Osteoblast (primary cell): Measurements from ENCODE around the gene LRMDA. TPM values are rescaled to one million over a fixed set of nuclear protein-coding genes. Genes with fewer than 3 reads are reported as not detected.

Experiments used
- DNase-seq: peaks from one replicate; pipeline ENCODE4 v3.0.0; 2011; ENCODE audit warnings: low spot score, mixed read lengths; ENCODE audit not compliant: insufficient read length; ENCODE audit errors: missing footprints
- H2AFZ ChIP-seq: 2 replicates; pipeline ENCODE4 v1.6.0; 2011; ENCODE audit warnings: mild to moderate bottlenecking, low read length
- H3K27ac ChIP-seq: 2 replicates; pipeline ENCODE4 v1.5.1; 2011; ENCODE audit warnings: mild to moderate bottlenecking, low read depth, low read length, moderate library complexity
- H3K27me3 ChIP-seq: 2 replicates; pipeline ENCODE4 v1.6.0; 2012; ENCODE audit warnings: mild to moderate bottlenecking, control low read depth, inconsistent platforms, low read length, moderate library complexity; ENCODE audit not compliant: insufficient read depth
- H3K36me3 ChIP-seq: 2 replicates; pipeline ENCODE4 v1.5.1; 2011; ENCODE audit warnings: mild to moderate bottlenecking, low read length, control low read depth, moderate library complexity; ENCODE audit not compliant: insufficient read depth
- H3K4me1 ChIP-seq: 2 replicates; pipeline ENCODE4 v1.5.1; 2011; ENCODE audit warnings: mild to moderate bottlenecking, low read length, control low read depth, moderate library complexity; ENCODE audit not compliant: insufficient read depth
- H3K4me2 ChIP-seq: 2 replicates; pipeline ENCODE4 v1.6.0; 2011; ENCODE audit warnings: mild to moderate bottlenecking, low read length; ENCODE audit not compliant: insufficient read depth
- H3K4me3 ChIP-seq: fragments of 200-600 bp; sonication (generic); 3 replicates; pipeline ENCODE4 v1.5.1; 2012; ENCODE audit warnings: mild to moderate bottlenecking, low read length, inconsistent platforms; ENCODE audit not compliant: insufficient read depth
- H3K79me2 ChIP-seq: 2 replicates; pipeline ENCODE4 v1.6.0; 2012; ENCODE audit warnings: mild to moderate bottlenecking, low read length, control low read depth, inconsistent platforms; ENCODE audit not compliant: insufficient read depth
- H3K9me3 ChIP-seq: 2 replicates; pipeline ENCODE4 v1.5.1; 2011; ENCODE audit warnings: low read depth, low read length, control low read depth
- H4K20me1 ChIP-seq: 2 replicates; pipeline ENCODE4 v1.6.0; 2012; ENCODE audit warnings: mild to moderate bottlenecking, low read length, control low read depth; ENCODE audit not compliant: insufficient read depth
- total RNA-seq: library from RNA; depleted of rRNA; stranded (reverse); fragments of >200 nt; gene quantifications from 2 replicates; pipeline ENCODE4 v1.2.3, GENCODE V29; 2012
- TF ChIP-seq, protein P1 (sequence below): IDR thresholded peaks from 2 replicates; pipeline ENCODE4 v1.5.1; 2011; ENCODE audit warnings: mild to moderate bottlenecking, low read depth, low read length, moderate library complexity; ENCODE audit errors: extremely low read depth

LRMDA gene
- total RNA-seq, 1 donor = 18.5 TPM

DNA sequence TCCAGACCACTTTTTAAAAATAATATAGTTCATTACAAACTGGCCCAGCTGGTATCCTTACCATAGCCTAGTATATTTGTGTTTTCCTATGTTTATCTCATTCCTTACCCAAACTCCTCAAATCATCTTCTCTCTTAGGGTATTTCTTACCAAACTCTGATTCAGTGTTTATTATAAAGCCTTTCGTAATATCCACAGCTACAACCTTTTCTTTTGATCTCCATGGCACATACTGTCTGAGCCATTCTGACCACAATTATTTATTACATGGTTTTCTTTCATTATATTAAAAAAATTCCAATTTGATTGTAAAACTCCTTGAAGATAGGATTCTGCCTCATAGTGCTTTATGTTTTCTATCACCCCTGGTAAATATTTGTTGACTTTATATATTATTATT, 94.2 kb downstream of the LRMDA start:
- Histone ChIP-seq H3K4me3 (no peak overlapping the region), H4K20me1 (no peaks in the 10 kb centered on the region), H3K27me3 (no peaks in the 10 kb centered on the region), H3K4me1 (peaks cover 6% of the 10 kb centered on the region), H3K79me2 (no peaks in the 10 kb centered on the region), H3K4me2 (no peak overlapping the region), H3K36me3 (no peaks in the 10 kb centered on the region), H3K9me3 (no peaks in the 10 kb centered on the region), H3K27ac (no peak overlapping the region), H2AFZ (no peak overlapping the region)
- TF ChIP-seq, protein P1, sequence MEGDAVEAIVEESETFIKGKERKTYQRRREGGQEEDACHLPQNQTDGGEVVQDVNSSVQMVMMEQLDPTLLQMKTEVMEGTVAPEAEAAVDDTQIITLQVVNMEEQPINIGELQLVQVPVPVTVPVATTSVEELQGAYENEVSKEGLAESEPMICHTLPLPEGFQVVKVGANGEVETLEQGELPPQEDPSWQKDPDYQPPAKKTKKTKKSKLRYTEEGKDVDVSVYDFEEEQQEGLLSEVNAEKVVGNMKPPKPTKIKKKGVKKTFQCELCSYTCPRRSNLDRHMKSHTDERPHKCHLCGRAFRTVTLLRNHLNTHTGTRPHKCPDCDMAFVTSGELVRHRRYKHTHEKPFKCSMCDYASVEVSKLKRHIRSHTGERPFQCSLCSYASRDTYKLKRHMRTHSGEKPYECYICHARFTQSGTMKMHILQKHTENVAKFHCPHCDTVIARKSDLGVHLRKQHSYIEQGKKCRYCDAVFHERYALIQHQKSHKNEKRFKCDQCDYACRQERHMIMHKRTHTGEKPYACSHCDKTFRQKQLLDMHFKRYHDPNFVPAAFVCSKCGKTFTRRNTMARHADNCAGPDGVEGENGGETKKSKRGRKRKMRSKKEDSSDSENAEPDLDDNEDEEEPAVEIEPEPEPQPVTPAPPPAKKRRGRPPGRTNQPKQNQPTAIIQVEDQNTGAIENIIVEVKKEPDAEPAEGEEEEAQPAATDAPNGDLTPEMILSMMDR = no peak
- no peak for DNase-seq

GRCh38 chr10:75527542-75527941, 96.1 kb downstream of the LRMDA start:
- DNase-seq = no peak
- no peak overlapping the region for H3K4me2 ChIP-seq
- H4K20me1 ChIP-seq = no peaks in the 10 kb centered on the region
- H3K4me1 ChIP-seq = peaks cover 25% of the 10 kb centered on the region
- H2AFZ ChIP-seq = no peak overlapping the region
- no peaks in the 10 kb centered on the region for H3K27me3 ChIP-seq
- H3K79me2 ChIP-seq = no peaks in the 10 kb centered on the region
- no peak overlapping the region for H3K27ac ChIP-seq
- no peaks in the 10 kb centered on the region for H3K36me3 ChIP-seq
- no peaks in the 10 kb centered on the region for H3K9me3 ChIP-seq
- H3K4me3 ChIP-seq = no peak overlapping the region
- TF ChIP-seq, protein P1 = no peak

DNA sequence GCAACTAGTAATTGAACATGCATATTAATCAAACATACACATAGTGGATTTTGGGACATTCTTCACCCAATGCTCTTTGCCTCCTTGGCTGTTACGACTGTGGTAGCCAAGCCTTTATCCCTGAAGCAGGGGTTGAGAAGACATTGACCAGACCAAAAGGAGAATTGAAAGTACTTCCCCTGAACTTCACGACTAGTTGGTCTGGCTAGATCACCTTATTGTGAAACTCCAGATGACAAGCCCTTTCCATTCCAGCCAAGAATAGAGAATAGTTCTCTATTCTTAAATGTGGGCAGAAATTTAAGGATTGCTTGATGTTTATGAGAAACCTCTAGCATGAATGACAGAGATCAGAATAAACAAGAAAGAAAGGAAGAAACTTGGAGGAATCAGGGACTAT, 97.0 kb downstream of the LRMDA start:
- Histone ChIP-seq H3K4me2 (no peak overlapping the region), H3K79me2 (no peaks in the 10 kb centered on the region), H3K27ac (no peak overlapping the region), H3K4me1 (peaks cover 29% of the 10 kb centered on the region), H4K20me1 (no peaks in the 10 kb centered on the region), H3K36me3 (no peaks in the 10 kb centered on the region), H3K9me3 (no peaks in the 10 kb centered on the region), H3K4me3 (no peak overlapping the region), H2AFZ (no peak overlapping the region), H3K27me3 (no peaks in the 10 kb centered on the region)
- TF ChIP-seq, protein P1 = no peak
- DNase-seq = no peak

DNA sequence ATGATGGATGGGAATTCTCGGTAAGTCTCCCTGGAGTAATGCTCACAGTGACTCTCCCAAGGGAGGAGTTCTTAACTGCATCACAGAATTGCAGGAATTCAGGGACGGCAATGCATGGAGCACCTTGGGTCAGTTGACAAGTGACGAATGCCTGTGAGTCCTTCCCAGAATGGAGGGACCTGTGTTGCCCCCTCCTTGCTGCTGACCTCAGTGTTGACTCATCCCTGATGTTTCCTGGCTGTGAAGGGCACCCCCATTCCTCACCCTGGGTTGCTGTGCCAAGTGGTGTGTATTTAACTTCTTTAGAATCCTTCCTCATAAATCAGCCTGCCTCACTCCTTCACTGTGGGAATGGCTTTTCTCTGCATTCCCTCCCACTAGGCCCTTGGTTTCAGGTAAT, 98.9 kb downstream of the LRMDA start:
- Histone ChIP-seq H3K4me2 (peak overlapping the region; percentile 26), H3K79me2 (no peaks in the 10 kb centered on the region), H3K27me3 (no peaks in the 10 kb centered on the region), H3K9me3 (no peaks in the 10 kb centered on the region), H3K4me3 (no peak overlapping the region), H2AFZ (no peak overlapping the region), H3K4me1 (peaks cover 29% of the 10 kb centered on the region), H4K20me1 (no peaks in the 10 kb centered on the region), H3K36me3 (no peaks in the 10 kb centered on the region), H3K27ac (peak overlapping the region; percentile 74)
- TF ChIP-seq, protein P1 = no peak
- DNase-seq = no peak
